ENCODE data around the gene IGHMBP2. TPM values are rescaled to one million over a fixed set of nuclear protein-coding genes. Genes with fewer than 3 reads are reported as not detected.

The IGHMBP2 gene
- total and polyA plus RNA-seq, 9 of the 15 experiments (the other 6 are each of a cell fraction or from before 2014, with no cell fraction given), result 1.6 to 24.8 (median 14.5) TPM

- POLR2A ChIA-PET, result interaction anchor here (0.7 to 3.1 kb wide), 4 partner anchors 11 to 1081 kb away, joined by 3 to 9 read pairs (median 3); no protein-coding TSS in a partner anchor
- Histone ChIP-seq H2AFZ (ENCODE audit: low read depth, low read length) (no peak overlapping the region), H3K36me3 (ENCODE audit: control insufficient read depth, insufficient read depth, low read length) (peaks cover 52% of the 10 kb centered on the region; the same call in 2 of the 3 replicates), H3K27ac (ENCODE audit: extremely low read depth, low read depth, low read length) (no peak overlapping the region), H3K4me3 (no peak overlapping the region), H3K27me3 (ENCODE audit: control insufficient read depth in 2 of 2, insufficient read depth in 2 of 2, low read length in 2 of 2) (no peaks in the 10 kb centered on the region), H3K9ac (ENCODE audit: insufficient read depth in 1 of 2, low read depth in 2 of 2, low read length in 2 of 2) (no peak overlapping the region), H4K20me1 (replicated peaks; ENCODE audit: control insufficient read depth, insufficient read depth, low read length) (no peaks in the 10 kb centered on the region), H3K4me2 (ENCODE audit: insufficient read depth, low read length) (no peak overlapping the region), H3K79me2 (ENCODE audit: control insufficient read depth, insufficient read depth, low read length) (no peaks in the 10 kb centered on the region), H3K9me1 (ENCODE audit: control insufficient read depth, insufficient read depth, low read length) (no peaks in the 10 kb centered on the region), H3K9me3 (replicated peaks; ENCODE audit: control insufficient read depth, insufficient read depth, low read depth, low read length) (no peaks in the 10 kb centered on the region), H3K4me1 (replicated peaks in 1 of 2; ENCODE audit: control insufficient read depth in 2 of 2, insufficient read depth in 2 of 2, low read length in 2 of 2) (peaks cover 0 to 14% of the 10 kb centered on the region in 2 experiments; a peak in 2 of 5 replicates)
- DNase-seq (ENCODE audit: extremely low read depth in 1 of 4, low spot score in 3 of 4) (peak; percentile 32 to 61 (median 48)), ATAC-seq (peak; percentile 87), FAIRE-seq (no peak)
- BruUV-seq (replicated peaks), result no TSS peak
- intact Hi-C loops (cut with micrococcal nuclease), result no loop called here
- in situ Hi-C loops (cut with MboI), result no loop called here
- WGBS (ENCODE audit: insufficient coverage, low coverage, missing lambda C conversion rate), result 88% methylated on average over 18 of the region's 18 CpGs
- CTCF ChIA-PET (ENCODE audit: low intra/inter-chr PET ratio), result no interaction called here
- TF ChIP-seq ZBTB34 (CRISPR knock-in tag; IDR thresholded peaks at IDR 0.05) (no peak), POLR2AphosphoS5 (IDR thresholded peaks at IDR 0.05; ENCODE audit: control insufficient read depth, insufficient read depth, low read depth, low read length) (peak; percentile 45; the same call in 1 of the 2 replicates), FOXJ3 (CRISPR knock-in tag; IDR thresholded peaks at IDR 0.05) (no peak), TCF3 (CRISPR knock-in tag; IDR thresholded peaks at IDR 0.05) (no peak), ZBTB33 (CRISPR knock-in tag; IDR thresholded peaks at IDR 0.05) (peak; percentile 99), CTCF (IDR thresholded peaks at IDR 0.05 in 2 of 3, conservative IDR thresholded peaks at IDR 0.05 in 1 of 3; ENCODE audit: insufficient read depth in 2 of 3, low read depth in 1 of 3, low read length in 3 of 3) (peak; percentile 29 to 52 (median 43); a peak in 3 of 6 replicates), U2AF2 (optimal IDR thresholded peaks at IDR 0.05; ENCODE audit: low read depth, low read length) (no peak), ZZZ3 (IDR thresholded peaks at IDR 0.05) (no peak), MYNN (IDR thresholded peaks at IDR 0.05) (0 out of 2 replicates have a peak, but pooled peaks have one; percentile 38), MYNN (CRISPR knock-in tag; IDR thresholded peaks at IDR 0.05) (no peak), TARDBP (IDR thresholded peaks at IDR 0.05) (no peak), E2F4 (CRISPR knock-in tag; IDR thresholded peaks at IDR 0.05; ENCODE audit: low read depth) (no peak), EP300 (IDR thresholded peaks at IDR 0.05; ENCODE audit: low read length) (no peak), ATF4 (CRISPR knock-in tag; IDR thresholded peaks at IDR 0.05) (no peak)
These were observed 13.7 kb upstream of the IGHMBP2 start for GRCh38 chr11:68889948-68890446.
